Stimulated activated naive CD8-positive, alpha-beta T cell treated with anti-CD3 and anti-CD28 coated beads, Interleukin-15, Interleukin-2, amounts not matched to agents 100 U/mL and 50 U/mL, for 24 hours (primary cell): ENCODE measurements around the gene MSL3.

Experiments used
- ATAC-seq: fragments of 150-1000 bp; cut with Tn5 transposase; one replicate; pipeline ENCODE4 v1.10.0; 2021
- DNase-seq: peaks from one replicate; pipeline ENCODE4 v3.0.0; 2021

The MSL3 gene

GRCh38 chrX:11759461-11760311, 1.6 kb downstream of the MSL3 start:
- DNase-seq (peak; percentile 65), ATAC-seq (peak; percentile 88)

- no peak for DNase-seq
- no peak for ATAC-seq
Measured at GRCh38 chrX:11760958-11761357, 2.9 kb downstream of the MSL3 start.

- DNase-seq, result no peak
- ATAC-seq, result no peak
Measured at GRCh38 chrX:11764602-11765067, 6.6 kb downstream of the MSL3 start.

GRCh38 chrX:11765449-11765848, 7.4 kb downstream of the MSL3 start:
- ATAC-seq, result no peak
- no peak for DNase-seq

- DNase-seq (no peak), ATAC-seq (peak; percentile 20)
Measured at GRCh38 chrX:11766487-11766886, 8.4 kb downstream of the MSL3 start.

- ATAC-seq, result peak; percentile 41
- DNase-seq, result no peak
Measured at GRCh38 chrX:11768039-11768438, 10.0 kb downstream of the MSL3 start.

- DNase-seq (no peak), ATAC-seq (peak; percentile 56)
Measured at GRCh38 chrX:11770320-11770719, 12.3 kb downstream of the MSL3 start.

- no peak for ATAC-seq
- no peak for DNase-seq
Measured at GRCh38 chrX:11778230-11778629, 20.2 kb downstream of the MSL3 start.

- DNase-seq, result no peak
- ATAC-seq, result no peak
Measured at GRCh38 chrX:11781133-11781532, 23.1 kb downstream of the MSL3 start.

GRCh38 chrX:11781734-11782370, 23.8 kb downstream of the MSL3 start:
- no peak for ATAC-seq
- no peak for DNase-seq

GRCh38 chrX:11784543-11784942, 26.5 kb downstream of the MSL3 start:
- DNase-seq (no peak), ATAC-seq (no peak)

GRCh38 chrX:11786862-11787261, 28.8 kb downstream of the MSL3 start:
- ATAC-seq, result no peak
- no peak for DNase-seq

GRCh38 chrX:11787564-11787963, 29.5 kb downstream of the MSL3 start:
- ATAC-seq (peak; percentile 71), DNase-seq (peak; percentile 81)

- ATAC-seq (no peak), DNase-seq (no peak)
Measured at GRCh38 chrX:11789809-11790208, 31.8 kb downstream of the MSL3 start.

GRCh38 chrX:11791090-11791489, 33.1 kb downstream of the MSL3 start:
- DNase-seq, result no peak

GRCh38 chrX:11791537-11791936, 33.5 kb downstream of the MSL3 start:
- DNase-seq (no peak), ATAC-seq (no peak)

More at GRCh38 chrX:11791090-11791489, 33.1 kb downstream of the MSL3 start:
- ATAC-seq, result peak; percentile 47

- ATAC-seq, result peak; percentile 94
Measured at GRCh38 chrX:11792461-11793421, 34.7 kb downstream of the MSL3 start.

GRCh38 chrX:11793734-11794133, 35.7 kb downstream of the MSL3 start:
- ATAC-seq, result no peak
- DNase-seq, result no peak

More at GRCh38 chrX:11792461-11793421, 34.7 kb downstream of the MSL3 start:
- peak; percentile 67 for DNase-seq

- no peak for ATAC-seq
- no peak for DNase-seq
Measured at GRCh38 chrX:11813341-11813740, 55.3 kb downstream of the MSL3 start.
